ENCODE results near the gene AFG1L. TPM values are rescaled to one million over a fixed set of nuclear protein-coding genes. Genes with fewer than 3 reads are reported as not detected.

Gene AFG1L
- total and polyA plus RNA-seq, 7 donors, result 2.1 to 6.9 (median 3.5) TPM

- TF ChIP-seq EP300 (IDR thresholded peaks at IDR 0.05), result no peak
- TF ChIP-seq POLR2AphosphoS5 (IDR thresholded peaks at IDR 0.05), result no peak
- no peak for TF ChIP-seq CTCF (IDR thresholded peaks at IDR 0.05)
- TF ChIP-seq POLR2A (IDR thresholded peaks at IDR 0.05), result no peak
- Histone ChIP-seq H3K4me3 (no peak overlapping the region), H3K4me1 (no peaks in the 10 kb centered on the region), H3K36me3 (no peaks in the 10 kb centered on the region), H3K9me3 (no peaks in the 10 kb centered on the region), H3K27ac (no peak overlapping the region), H3K27me3 (no peaks in the 10 kb centered on the region)
- intact Hi-C loops (cut with DNase I), result no loop called here
- 93 to 95% methylated on average over 5 of the region's 5 CpGs for WGBS, 2 donors
- no peak for DNase-seq
These were observed 49.0 kb downstream of the AFG1L start for GRCh38 chr6:108343894-108344293.

GRCh38 chr6:108348655-108349349, 53.9 kb downstream of the AFG1L start:
- Histone ChIP-seq H3K4me1 (no peaks in the 10 kb centered on the region), H3K9me3 (no peaks in the 10 kb centered on the region), H3K27me3 (no peaks in the 10 kb centered on the region), H3K27ac (no peak overlapping the region), H3K36me3 (no peaks in the 10 kb centered on the region), H3K4me3 (no peak overlapping the region)
- intact Hi-C loops (cut with DNase I), result no loop called here
- TF ChIP-seq POLR2AphosphoS5 (IDR thresholded peaks at IDR 0.05), result no peak
- TF ChIP-seq POLR2A (IDR thresholded peaks at IDR 0.05), result no peak
- TF ChIP-seq CTCF (IDR thresholded peaks at IDR 0.05), result no peak
- no peak for TF ChIP-seq EP300 (IDR thresholded peaks at IDR 0.05)
- DNase-seq, result no peak
- WGBS, 2 donors, result 72 to 89% methylated on average over 5 of the region's 5 CpGs

GRCh38 chr6:108350528-108350927, 55.7 kb downstream of the AFG1L start:
- no peak overlapping the region for H3K4me3 ChIP-seq
- no peaks in the 10 kb centered on the region for H3K4me1 ChIP-seq
- 23 to 81% methylated on average over 1 of the region's 1 CpG for WGBS, 2 donors
- H3K27ac ChIP-seq, result no peak overlapping the region
- DNase-seq, result no peak
- no peaks in the 10 kb centered on the region for H3K36me3 ChIP-seq
- H3K9me3 ChIP-seq, result no peaks in the 10 kb centered on the region
- intact Hi-C loops (cut with DNase I), result no loop called here
- H3K27me3 ChIP-seq, result no peaks in the 10 kb centered on the region
- TF ChIP-seq EP300 (IDR thresholded peaks at IDR 0.05) (no peak), POLR2A (IDR thresholded peaks at IDR 0.05) (no peak), POLR2AphosphoS5 (IDR thresholded peaks at IDR 0.05) (no peak), CTCF (IDR thresholded peaks at IDR 0.05) (no peak)

- Histone ChIP-seq H3K36me3 (no peaks in the 10 kb centered on the region), H3K4me1 (no peaks in the 10 kb centered on the region), H3K27me3 (no peaks in the 10 kb centered on the region), H3K4me3 (no peak overlapping the region), H3K27ac (no peak overlapping the region), H3K9me3 (no peaks in the 10 kb centered on the region)
- TF ChIP-seq POLR2A (IDR thresholded peaks at IDR 0.05), result no peak
- TF ChIP-seq POLR2AphosphoS5 (IDR thresholded peaks at IDR 0.05), result no peak
- TF ChIP-seq CTCF (IDR thresholded peaks at IDR 0.05), result no peak
- TF ChIP-seq EP300 (IDR thresholded peaks at IDR 0.05), result no peak
- intact Hi-C loops (cut with DNase I), result no loop called here
- no peak for DNase-seq
- WGBS, 2 donors, result 89 to 94% methylated on average over 1 of the region's 1 CpG
These were observed 59.0 kb downstream of the AFG1L start for GRCh38 chr6:108353853-108354252.

DNA sequence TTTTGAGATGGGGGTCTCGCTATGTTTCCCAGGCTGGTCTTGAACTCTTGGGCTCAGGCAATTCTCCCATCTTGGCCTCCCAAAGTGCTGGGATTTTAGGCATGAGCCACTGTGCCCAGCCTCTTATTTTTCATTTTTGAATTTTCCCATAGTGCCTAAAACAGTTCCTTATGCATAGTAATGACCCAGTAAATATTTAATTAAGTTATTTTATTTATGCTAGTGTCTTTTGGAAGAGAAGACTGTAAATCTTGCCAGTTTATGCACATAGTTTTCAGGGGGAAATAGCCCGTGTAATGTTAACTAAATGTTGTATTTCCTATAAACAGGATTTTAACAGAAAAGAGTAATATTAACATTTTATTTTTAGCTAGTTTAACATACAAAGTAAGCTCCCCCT, 60.3 kb downstream of the AFG1L start:
- intact Hi-C loops (cut with DNase I), result no loop called here
- Histone ChIP-seq H3K9me3 (no peaks in the 10 kb centered on the region), H3K36me3 (no peaks in the 10 kb centered on the region), H3K4me3 (no peak overlapping the region), H3K4me1 (no peaks in the 10 kb centered on the region), H3K27me3 (no peaks in the 10 kb centered on the region), H3K27ac (no peak overlapping the region)
- WGBS, 2 donors, result 90 to 94% methylated on average over 2 of the region's 2 CpGs
- no peak for TF ChIP-seq POLR2A (IDR thresholded peaks at IDR 0.05)
- no peak for TF ChIP-seq POLR2AphosphoS5 (IDR thresholded peaks at IDR 0.05)
- no peak for TF ChIP-seq CTCF (IDR thresholded peaks at IDR 0.05)
- no peak for TF ChIP-seq EP300 (IDR thresholded peaks at IDR 0.05)
- no peak for DNase-seq
